ENCODE results near the gene RNF31. TPM values are rescaled to one million over a fixed set of nuclear protein-coding genes. Genes with fewer than 3 reads are reported as not detected.

Gene RNF31
- polyA plus RNA-seq, 1 experiment: 12.4 TPM

DNA sequence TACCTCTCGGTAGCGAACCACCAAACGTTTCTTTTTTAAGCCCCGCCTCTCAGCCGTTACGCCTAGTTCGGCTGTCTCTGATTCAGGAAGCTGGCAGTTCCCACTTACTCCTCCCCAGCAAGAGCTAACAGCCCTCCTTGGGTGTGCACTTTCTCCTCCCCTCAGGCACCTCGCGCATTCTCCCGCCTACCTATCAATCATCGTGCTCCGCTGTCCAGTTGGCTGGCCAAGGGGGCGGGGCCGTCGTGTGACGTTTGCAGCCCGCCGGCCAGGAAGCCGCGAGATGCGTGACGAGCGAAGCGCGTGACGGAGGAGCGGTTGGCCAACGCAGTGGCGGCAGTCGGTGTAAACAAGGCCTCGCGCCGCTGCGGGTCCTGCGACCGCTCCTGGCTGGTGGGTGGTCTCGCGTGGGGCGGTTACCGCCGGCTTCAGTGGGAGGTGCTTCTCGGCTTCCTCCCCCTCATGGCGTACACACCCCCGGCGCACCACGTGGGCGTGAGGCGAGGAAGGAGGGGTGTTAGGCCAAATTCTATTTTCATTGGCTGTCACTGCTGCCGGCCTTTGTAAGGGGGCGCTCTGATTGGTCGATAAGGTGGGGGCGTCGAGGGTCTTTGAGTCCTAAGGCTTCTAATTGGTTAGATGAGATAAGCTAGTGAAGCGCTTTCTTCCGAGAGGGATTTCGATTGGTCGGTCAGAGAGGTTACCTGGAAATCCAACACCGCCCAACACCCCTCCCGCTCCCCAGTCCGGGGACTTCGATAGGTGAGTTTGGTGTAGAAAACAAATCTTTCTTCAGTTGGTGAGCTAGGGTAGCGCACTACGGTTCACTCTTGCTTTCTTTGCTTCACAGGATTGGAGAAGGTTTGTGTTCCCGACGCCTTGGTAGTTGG is 32.5 kb upstream of the RNF31 start, which contains the start of the genes DCAF11 and NRL:
Gene DCAF11, plus strand, starts transcription at position 246 of the 890 bp plus-strand sequence. CDS start 818 bp downstream, outside the sequence.
Gene NRL, minus strand, starts transcription at position 418 of the 890 bp plus-strand sequence. CDS start 32,101 bp downstream, outside the sequence.
- TF ChIP-seq CTCF (IDR thresholded peaks at IDR 0.05; ENCODE audit: insufficient read depth, low read depth, low read length): no peak
- H3K36me3 ChIP-seq (ENCODE audit: control insufficient read depth, insufficient read depth, low read length): peaks cover 11% of the 10 kb centered on the region
- peak within 1 kb of the TSS; percentile 70 for H3K4me3 ChIP-seq (ENCODE audit: low read depth, low read length)
- no peaks in the 10 kb centered on the region for H3K27me3 ChIP-seq (ENCODE audit: control insufficient read depth, insufficient read depth, low read length)
- CTCF ChIA-PET: interaction anchor here (1.0 to 2.6 kb wide), 7 partner anchors 21 to 317 kb away, joined by 3 to 15 read pairs (median 4); partner anchors contain the start of genes IRF9 and PCK2
- DNase-seq (ENCODE audit: low read depth): peak; percentile 99
- POLR2A ChIA-PET: interaction anchor here (0.6 to 1.2 kb wide), 6 partner anchors 9 to 317 kb away, joined by 3 to 6 read pairs (median 4); partner anchors contain the start of genes PCK2, PSME1, PSME2 and RNF31

DNA sequence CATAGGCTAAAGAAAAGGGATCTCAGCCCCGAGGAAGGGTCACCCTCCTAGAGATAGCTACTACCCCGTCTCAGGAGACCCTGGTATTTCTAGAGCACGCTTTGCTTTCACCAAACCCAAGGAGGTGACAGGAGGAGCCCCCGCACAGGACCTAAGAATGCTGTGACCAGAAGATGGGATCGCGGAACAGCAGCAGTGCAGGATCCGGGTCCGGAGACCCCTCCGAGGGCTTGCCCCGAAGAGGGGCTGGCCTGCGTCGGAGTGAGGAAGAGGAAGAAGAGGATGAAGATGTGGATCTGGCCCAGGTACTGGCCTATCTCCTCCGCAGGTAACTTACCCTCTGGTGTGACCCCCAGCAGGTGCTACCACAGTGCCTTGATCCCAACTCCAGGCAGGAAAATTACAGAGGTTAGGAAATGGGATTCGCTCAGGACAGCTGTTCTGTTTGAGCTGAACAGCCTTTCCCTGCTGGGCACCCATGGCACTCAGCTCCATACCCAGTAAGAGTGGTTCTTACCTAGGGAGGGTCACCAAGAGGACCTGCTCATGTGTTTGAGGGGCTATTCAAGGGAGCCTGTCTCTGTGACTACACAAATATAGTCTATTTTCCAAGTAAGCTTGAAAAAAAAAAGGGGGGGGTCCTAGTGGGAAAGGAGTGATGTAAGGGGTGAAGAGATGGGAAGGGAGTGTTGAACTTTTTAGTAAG is 31.7 kb upstream of the RNF31 start:
- peaks cover 12% of the 10 kb centered on the region for H3K36me3 ChIP-seq (ENCODE audit: control insufficient read depth, insufficient read depth, low read length)
- no peak for TF ChIP-seq CTCF (IDR thresholded peaks at IDR 0.05; ENCODE audit: insufficient read depth, low read depth, low read length)
- POLR2A ChIA-PET: interaction anchor here (0.6 to 1.2 kb wide), 3 partner anchors 20 to 31 kb away, joined by 4 to 6 read pairs (median 5); partner anchors contain the start of genes PCK2, PSME1, PSME2 and RNF31
- no peaks in the 10 kb centered on the region for H3K27me3 ChIP-seq (ENCODE audit: control insufficient read depth, insufficient read depth, low read length)
- no peak for DNase-seq (ENCODE audit: low read depth)
- H3K4me3 ChIP-seq (ENCODE audit: low read depth, low read length): peak overlapping the region; percentile 70
- CTCF ChIA-PET: interaction anchor here (1.0 to 2.6 kb wide), 5 partner anchors 45 to 316 kb away, joined by 3 to 15 read pairs (median 7); partner anchors contain the start of gene IRF9

GRCh38 chr14:24116128-24116814 is 31.0 kb upstream of the RNF31 start:
- Histone ChIP-seq H3K36me3 (ENCODE audit: control insufficient read depth, insufficient read depth, low read length) (peaks cover 14% of the 10 kb centered on the region), H3K4me3 (ENCODE audit: low read depth, low read length) (no peak overlapping the region), H3K27me3 (ENCODE audit: control insufficient read depth, insufficient read depth, low read length) (no peaks in the 10 kb centered on the region)
- no peak for TF ChIP-seq CTCF (IDR thresholded peaks at IDR 0.05; ENCODE audit: insufficient read depth, low read depth, low read length)
- ChIA-PET POLR2A (no interaction called here), CTCF (interaction anchor here (1.4 to 2.6 kb wide), 3 partner anchors 8 to 44 kb away, joined by 4 to 15 read pairs (median 7); partner anchors contain the start of gene IRF9)
- no peak for DNase-seq (ENCODE audit: low read depth)

GRCh38 chr14:24117179-24117578 is 30.1 kb upstream of the RNF31 start:
- no peak for DNase-seq (ENCODE audit: low read depth)
- H3K36me3 ChIP-seq (ENCODE audit: control insufficient read depth, insufficient read depth, low read length): peaks cover 18% of the 10 kb centered on the region
- no peaks in the 10 kb centered on the region for H3K27me3 ChIP-seq (ENCODE audit: control insufficient read depth, insufficient read depth, low read length)
- H3K4me3 ChIP-seq (ENCODE audit: low read depth, low read length): no peak overlapping the region
- CTCF ChIA-PET: interaction anchor here (0.9 to 2.5 kb wide), 5 partner anchors 8 to 59 kb away, joined by 3 to 7 read pairs (median 4); partner anchors contain the start of genes IRF9 and PSME1
- POLR2A ChIA-PET: no interaction called here
- no peak for TF ChIP-seq CTCF (IDR thresholded peaks at IDR 0.05; ENCODE audit: insufficient read depth, low read depth, low read length)

Data from BJ (cell line).